NOMO-1 (cell line): Measurements from ENCODE around the gene HSPG2.
"Not testable (repeated sequence)": the region's sequence is repeated elsewhere in the genome, so short reads cannot be mapped to it uniquely, and the experiment has no call there.

Experiments used
- DNase-seq, 2 experiments: peaks; one replicate each; lab custom pipeline; 2025; ENCODE audit not compliant: unreplicated experiment in 2 of 2; lab: John Stamatoyannopoulos, UW

HSPG2 gene

GRCh38 chr1:21935393-21935804 is 1.7 kb downstream of the HSPG2 start:
- no peak for DNase-seq

GRCh38 chr1:21933397-21934248 is 3.5 kb downstream of the HSPG2 start:
- DNase-seq, result no peak

GRCh38 chr1:21932127-21932526 is 5.0 kb downstream of the HSPG2 start:
- DNase-seq, result no peak

GRCh38 chr1:21931171-21932093 is 5.7 kb downstream of the HSPG2 start:
- no peak for DNase-seq

GRCh38 chr1:21930629-21931170 is 6.4 kb downstream of the HSPG2 start:
- no peak for DNase-seq

GRCh38 chr1:21930080-21930571 is 7.0 kb downstream of the HSPG2 start:
- DNase-seq, result no peak

GRCh38 chr1:21927533-21928237 is 9.4 kb downstream of the HSPG2 start:
- DNase-seq, result no peak

- no peak for DNase-seq
These were observed 10.1 kb downstream of the HSPG2 start for GRCh38 chr1:21926814-21927532.

- DNase-seq, result no peak
These were observed 11.0 kb downstream of the HSPG2 start for GRCh38 chr1:21926065-21926464.

GRCh38 chr1:21925334-21925940 is 11.7 kb downstream of the HSPG2 start:
- no peak for DNase-seq

GRCh38 chr1:21924503-21925005 is 12.6 kb downstream of the HSPG2 start:
- peak; percentile 48 to 71 for DNase-seq

GRCh38 chr1:21922090-21923013 is 14.8 kb downstream of the HSPG2 start:
- DNase-seq, result no peak

- DNase-seq, result no peak
These were observed 15.8 kb downstream of the HSPG2 start for GRCh38 chr1:21921100-21921875.

GRCh38 chr1:21919520-21919919 is 17.6 kb downstream of the HSPG2 start:
- no peak for DNase-seq

- DNase-seq, result not testable (repeated sequence)
These were observed 19.9 kb downstream of the HSPG2 start for GRCh38 chr1:21917239-21917631.

- DNase-seq, result no peak
These were observed 20.5 kb downstream of the HSPG2 start for GRCh38 chr1:21916447-21917238.
